Progenitor cell of endocrine pancreas (in vitro differentiated cells): ENCODE data around the gene RPS18. TPM values are rescaled to one million over a fixed set of nuclear protein-coding genes. Genes with fewer than 3 reads are reported as not detected.
A peak's percentile ranks its signal among the peaks of the same experiment; 100 is the strongest.

ENCODE experiments used
- DNase-seq: peaks from one replicate; pipeline ENCODE4 v3.0.0; 2021; ENCODE audit warnings: low spot score; ENCODE audit not compliant: unreplicated experiment
- H3K27ac Mint-ChIP-seq: 2 replicates; pipeline ENCODE4 v1.8.0; 2021; ENCODE audit warnings: mild to moderate bottlenecking, moderate library complexity, mixed read lengths
- H3K27me3 Mint-ChIP-seq: 2 replicates; pipeline ENCODE4 v1.8.0; 2021; ENCODE audit warnings: mixed read lengths
- H3K36me3 Mint-ChIP-seq: 2 replicates; pipeline ENCODE4 v1.8.0; 2022; ENCODE audit warnings: mixed read lengths; ENCODE audit not compliant: insufficient read depth
- H3K4me1 Mint-ChIP-seq: 2 replicates; pipeline ENCODE4 v1.8.0; 2021; ENCODE audit warnings: low read depth, mixed read lengths
- H3K4me3 Mint-ChIP-seq: 2 replicates; pipeline ENCODE4 v1.8.0; 2021; ENCODE audit warnings: low read depth, mild to moderate bottlenecking, moderate library complexity, mixed read lengths
- H3K9me3 Mint-ChIP-seq: 2 replicates; pipeline ENCODE4 v1.8.0; 2021; ENCODE audit warnings: low read depth, mixed read lengths
- total RNA-seq: library from RNA; stranded (reverse); gene quantifications from 2 replicates; pipeline ENCODE4 v1.2.1, GENCODE V29; 2021
- TF ChIP-seq, protein P1 (sequence below): fragments of 200-600 bp; sonication (generic); IDR thresholded peaks from one replicate; pipeline ENCODE4 v1.5.0; 2021; ENCODE audit warnings: antibody characterized with exemption, mild to moderate bottlenecking; ENCODE audit not compliant: unreplicated experiment

RPS18 gene
- total RNA-seq, 1 donor from 2014 or later, result 1,974 TPM

GRCh38 chr6:33289784-33290315, 18.0 kb downstream of the RPS18 start:
- peaks cover 11% of the 10 kb centered on the region for H3K36me3 Mint-ChIP-seq

DNA sequence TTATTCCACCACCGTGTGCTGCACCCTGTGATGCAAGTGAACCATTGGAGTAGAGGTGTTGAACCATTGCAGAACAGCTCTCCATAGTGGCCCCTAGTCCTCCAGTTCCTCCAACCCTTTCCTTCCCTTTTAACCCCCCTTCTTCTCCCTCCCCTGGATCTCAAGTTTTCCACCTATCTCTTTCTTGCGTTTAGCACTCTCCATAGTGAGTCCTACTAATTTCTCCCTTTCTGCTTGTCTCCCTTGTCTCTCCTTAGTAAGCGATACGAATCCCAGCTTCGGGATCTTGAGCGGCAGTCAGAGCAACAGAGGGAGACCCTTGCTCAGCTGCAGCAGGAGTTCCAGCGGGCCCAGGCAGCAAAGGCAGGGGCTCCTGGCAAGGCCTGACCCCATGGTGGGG, 18.6 kb downstream of the RPS18 start:
- Mint-ChIP-seq H3K4me1 (peaks cover 25% of the 10 kb centered on the region), H3K4me3 (peak overlapping the region; percentile 97), H3K36me3 (peaks cover 11% of the 10 kb centered on the region), H3K9me3 (no peaks in the 10 kb centered on the region), H3K27me3 (no peaks in the 10 kb centered on the region), H3K27ac (no peak overlapping the region)
- TF ChIP-seq, protein P1, sequence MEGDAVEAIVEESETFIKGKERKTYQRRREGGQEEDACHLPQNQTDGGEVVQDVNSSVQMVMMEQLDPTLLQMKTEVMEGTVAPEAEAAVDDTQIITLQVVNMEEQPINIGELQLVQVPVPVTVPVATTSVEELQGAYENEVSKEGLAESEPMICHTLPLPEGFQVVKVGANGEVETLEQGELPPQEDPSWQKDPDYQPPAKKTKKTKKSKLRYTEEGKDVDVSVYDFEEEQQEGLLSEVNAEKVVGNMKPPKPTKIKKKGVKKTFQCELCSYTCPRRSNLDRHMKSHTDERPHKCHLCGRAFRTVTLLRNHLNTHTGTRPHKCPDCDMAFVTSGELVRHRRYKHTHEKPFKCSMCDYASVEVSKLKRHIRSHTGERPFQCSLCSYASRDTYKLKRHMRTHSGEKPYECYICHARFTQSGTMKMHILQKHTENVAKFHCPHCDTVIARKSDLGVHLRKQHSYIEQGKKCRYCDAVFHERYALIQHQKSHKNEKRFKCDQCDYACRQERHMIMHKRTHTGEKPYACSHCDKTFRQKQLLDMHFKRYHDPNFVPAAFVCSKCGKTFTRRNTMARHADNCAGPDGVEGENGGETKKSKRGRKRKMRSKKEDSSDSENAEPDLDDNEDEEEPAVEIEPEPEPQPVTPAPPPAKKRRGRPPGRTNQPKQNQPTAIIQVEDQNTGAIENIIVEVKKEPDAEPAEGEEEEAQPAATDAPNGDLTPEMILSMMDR, result no peak
- DNase-seq, result no peak

More at GRCh38 chr6:33289784-33290315, 18.0 kb downstream of the RPS18 start:
- DNase-seq, result no peak
- peaks cover 25% of the 10 kb centered on the region for H3K4me1 Mint-ChIP-seq
- peak overlapping the region; percentile 97 for H3K4me3 Mint-ChIP-seq
- TF ChIP-seq, protein P1, result no peak
- no peaks in the 10 kb centered on the region for H3K27me3 Mint-ChIP-seq
- no peaks in the 10 kb centered on the region for H3K9me3 Mint-ChIP-seq
- peak overlapping the region; percentile 95 for H3K27ac Mint-ChIP-seq

DNA sequence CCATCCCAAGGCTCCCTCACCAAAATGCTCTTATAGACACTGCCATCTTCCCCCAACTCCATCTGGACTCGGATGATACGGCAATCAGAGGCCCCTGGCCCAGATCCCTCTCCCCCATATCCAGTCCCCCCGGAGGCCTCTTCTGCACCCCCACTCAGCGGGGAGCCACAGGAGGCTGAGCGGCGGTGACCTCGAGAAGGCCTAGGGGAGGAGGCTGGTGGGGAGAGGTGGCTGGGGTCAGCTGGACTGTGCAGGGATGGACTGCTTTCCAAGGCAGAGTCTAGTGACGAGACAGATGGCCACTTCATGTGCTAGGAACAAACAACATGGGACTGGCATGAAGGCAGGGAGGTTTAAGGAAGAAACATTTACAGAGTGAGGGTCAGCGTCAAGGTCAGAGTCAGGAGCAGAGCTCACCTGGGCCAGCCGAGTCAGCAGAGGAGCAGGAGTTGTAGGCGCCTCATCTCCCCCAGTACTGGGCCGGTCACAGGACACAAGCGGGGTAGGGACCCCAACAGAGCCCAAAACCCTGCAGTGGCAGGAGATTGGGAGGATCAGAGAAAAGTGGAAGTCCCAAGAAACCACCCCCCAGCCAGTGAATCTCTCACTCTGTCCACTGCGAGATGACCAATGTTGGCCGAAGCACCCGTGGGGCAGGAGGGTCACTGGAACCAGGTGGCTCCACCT, 21.3 kb downstream of the RPS18 start:
- Mint-ChIP-seq H3K4me3 (no peak overlapping the region), H3K9me3 (no peaks in the 10 kb centered on the region), H3K36me3 (peaks cover 7% of the 10 kb centered on the region), H3K27me3 (no peaks in the 10 kb centered on the region), H3K4me1 (peaks cover 27% of the 10 kb centered on the region), H3K27ac (no peak overlapping the region)
- TF ChIP-seq, protein P1, result no peak
- no peak for DNase-seq

DNA sequence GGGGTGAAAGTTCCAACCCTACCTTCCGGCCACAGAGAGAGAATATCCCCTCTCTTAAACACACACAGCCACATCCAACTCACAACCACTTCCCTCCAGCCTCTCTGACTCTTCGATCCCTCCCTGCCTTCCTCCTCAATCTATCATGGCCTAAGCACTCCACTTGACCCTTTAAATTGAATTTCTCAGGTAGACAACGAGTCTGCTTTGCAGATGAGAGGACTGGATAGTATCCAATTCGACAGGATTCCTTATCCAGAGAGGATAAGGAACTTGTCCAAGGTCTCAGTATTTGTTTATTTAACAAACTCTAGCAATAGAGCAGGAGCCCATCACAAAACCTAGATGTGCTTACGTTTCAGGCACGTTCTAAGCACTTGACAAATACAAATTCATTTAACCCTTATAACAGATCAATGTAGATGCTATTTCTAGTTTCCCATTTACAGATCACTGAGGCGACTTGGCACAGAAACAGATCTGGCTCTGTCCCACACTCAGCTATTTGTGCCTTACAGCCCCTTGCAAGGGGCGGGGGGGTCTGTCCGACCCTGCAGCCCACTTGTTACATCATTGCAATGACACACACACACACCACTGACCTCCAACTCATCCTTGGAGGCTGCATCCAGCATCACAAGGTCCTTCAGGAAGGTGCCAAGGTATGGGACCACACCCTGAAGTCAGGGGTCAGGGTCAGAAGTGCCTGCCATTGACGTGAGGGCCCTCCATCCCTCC, 22.4 kb downstream of the RPS18 start:
- no peak for DNase-seq
- Mint-ChIP-seq H3K4me1 (peaks cover 22% of the 10 kb centered on the region), H3K9me3 (no peaks in the 10 kb centered on the region), H3K36me3 (peaks cover 6% of the 10 kb centered on the region), H3K27ac (peak overlapping the region; percentile 38), H3K4me3 (no peak overlapping the region), H3K27me3 (no peaks in the 10 kb centered on the region)
- TF ChIP-seq, protein P1, result no peak

- H3K9me3 Mint-ChIP-seq, result no peaks in the 10 kb centered on the region
- H3K36me3 Mint-ChIP-seq, result peaks cover 6% of the 10 kb centered on the region
- DNase-seq, result no peak
- peak overlapping the region; percentile 100 for H3K4me3 Mint-ChIP-seq
- no peaks in the 10 kb centered on the region for H3K27me3 Mint-ChIP-seq
- peaks cover 16% of the 10 kb centered on the region for H3K4me1 Mint-ChIP-seq
- TF ChIP-seq, protein P1, result no peak
- no peak overlapping the region for H3K27ac Mint-ChIP-seq
Observed at GRCh38 chr6:33295621-33296369, 23.9 kb downstream of the RPS18 start.
